Measurements from ENCODE around the gene PHF2. TPM values are rescaled to one million over a fixed set of nuclear protein-coding genes. Genes with fewer than 3 reads are reported as not detected.

Gene PHF2
- total RNA-seq, 1 donor from 2014 or later: 22.9 TPM

- Mint-ChIP-seq H3K9me3 (ENCODE audit: unreplicated experiment) (no peaks in the 10 kb centered on the region), H3K27ac (ENCODE audit: unreplicated experiment) (no peak overlapping the region), H3K4me3 (ENCODE audit: unreplicated experiment) (no peak overlapping the region), H3K4me1 (ENCODE audit: low read depth, unreplicated experiment) (peaks cover 4% of the 10 kb centered on the region), H3K36me3 (ENCODE audit: unreplicated experiment) (peaks cover 22% of the 10 kb centered on the region), H3K27me3 (ENCODE audit: unreplicated experiment) (peaks cover 1% of the 10 kb centered on the region)
- no peak for DNase-seq
- no peak for TF ChIP-seq CTCF (IDR thresholded peaks at IDR 0.05; ENCODE audit: partially characterized antibody, unreplicated experiment)
Observed at GRCh38 chr9:93725382-93725781, 149.0 kb downstream of the PHF2 start.

GRCh38 chr9:93726147-93726546, 149.8 kb downstream of the PHF2 start:
- no peak overlapping the region for H3K27ac Mint-ChIP-seq (ENCODE audit: unreplicated experiment)
- DNase-seq: no peak
- peaks cover 23% of the 10 kb centered on the region for H3K36me3 Mint-ChIP-seq (ENCODE audit: unreplicated experiment)
- no peaks in the 10 kb centered on the region for H3K9me3 Mint-ChIP-seq (ENCODE audit: unreplicated experiment)
- TF ChIP-seq CTCF (IDR thresholded peaks at IDR 0.05; ENCODE audit: partially characterized antibody, unreplicated experiment): no peak
- no peak overlapping the region for H3K4me3 Mint-ChIP-seq (ENCODE audit: unreplicated experiment)
- peaks cover 2% of the 10 kb centered on the region for H3K4me1 Mint-ChIP-seq (ENCODE audit: low read depth, unreplicated experiment)
- H3K27me3 Mint-ChIP-seq (ENCODE audit: unreplicated experiment): peaks cover 1% of the 10 kb centered on the region

Small RNAs within 50 kb of the gene (microRNA-seq; reads per million reads assigned to microRNA genes)
- gene MIR548AU (ENCODE audit: unreplicated experiment): not detected

Other genes starting within 250 kb of the PHF2 start
- 32.3 TPM for gene FAM120A, start 124.9 kb upstream of the PHF2 start, total RNA-seq (ENCODE audit: unreplicated experiment)
- 24.2 TPM for gene FAM120AOS, start 123.0 kb upstream of the PHF2 start, total RNA-seq (ENCODE audit: unreplicated experiment)